GM19452 (cell line): ENCODE data around the gene MRPL20.
"Not testable (repeated sequence)": the region's sequence is repeated elsewhere in the genome, so short reads cannot be mapped to it uniquely, and the experiment has no call there.

Source experiments
- ATAC-seq: cut with Tn5 transposase; IDR thresholded peaks from one replicate; pipeline ENCODE4 v1.9.1; 2021; ENCODE audit not compliant: unreplicated experiment

The MRPL20 gene

DNA sequence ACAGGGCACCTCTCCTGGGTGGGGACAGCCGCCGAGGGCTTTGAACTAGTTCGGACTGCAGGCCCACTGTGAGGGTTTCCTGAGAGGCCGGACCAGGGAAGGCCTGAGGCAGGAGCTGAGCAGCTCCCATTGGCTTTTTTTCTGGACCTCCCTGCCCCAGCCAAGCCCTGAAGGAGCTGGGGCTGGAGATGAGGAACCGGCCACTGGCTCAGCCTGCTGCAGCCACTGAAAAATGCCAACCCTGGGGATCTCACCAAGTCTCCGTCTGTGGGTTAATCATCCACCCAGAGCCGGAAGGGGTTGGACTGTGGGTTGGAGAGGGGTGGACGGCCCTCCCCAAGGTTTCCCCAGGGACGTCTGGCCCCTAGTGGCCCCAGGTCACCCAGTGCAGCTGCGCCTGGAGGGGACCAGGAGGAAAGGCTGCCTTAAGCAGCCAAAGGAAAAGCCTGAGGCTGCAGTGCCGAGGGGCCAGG, 30.8 kb upstream of the MRPL20 start:
- no peak for ATAC-seq

GRCh38 chr1:1437033-1437903, 30.2 kb upstream of the MRPL20 start:
- no peak for ATAC-seq

- ATAC-seq = no peak
Observed at GRCh38 chr1:1436630-1437032, 29.5 kb upstream of the MRPL20 start.

DNA sequence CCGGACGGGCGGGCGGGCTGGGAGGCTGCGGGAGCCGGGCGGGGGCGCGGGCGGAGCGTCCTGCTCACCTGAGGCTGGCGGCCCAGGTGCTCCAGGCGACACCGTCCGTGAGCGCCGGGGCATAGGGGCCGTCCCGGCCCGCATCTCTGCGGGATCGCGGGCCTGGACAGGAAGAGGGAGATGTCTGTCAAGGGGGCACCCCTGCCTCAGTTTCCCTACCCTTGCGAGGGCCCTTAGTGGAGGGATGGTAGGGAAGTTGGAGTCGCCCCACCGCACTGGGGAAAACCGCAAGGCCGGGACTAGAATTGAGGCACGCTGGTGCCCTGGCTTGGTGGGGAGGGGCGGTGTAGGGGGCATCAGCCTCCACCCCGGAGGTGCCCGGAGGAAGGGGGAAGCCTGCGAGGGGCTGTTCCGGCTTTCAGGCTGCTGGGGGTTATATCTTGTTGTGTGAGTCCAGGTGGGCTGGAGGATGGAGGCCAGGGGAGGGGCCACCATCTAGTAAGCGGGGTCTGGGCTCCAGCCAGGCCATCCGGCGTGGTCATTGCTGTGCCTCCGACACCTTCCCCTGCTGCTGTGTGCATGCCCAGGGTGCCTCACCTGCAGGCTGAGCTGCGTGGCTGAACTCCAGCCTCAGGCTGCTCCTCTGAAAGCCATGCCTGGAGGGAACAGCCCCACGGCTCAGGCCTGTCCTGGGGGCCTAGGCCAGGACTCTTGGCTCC, 29.0 kb upstream of the MRPL20 start:
- ATAC-seq = no peak

DNA sequence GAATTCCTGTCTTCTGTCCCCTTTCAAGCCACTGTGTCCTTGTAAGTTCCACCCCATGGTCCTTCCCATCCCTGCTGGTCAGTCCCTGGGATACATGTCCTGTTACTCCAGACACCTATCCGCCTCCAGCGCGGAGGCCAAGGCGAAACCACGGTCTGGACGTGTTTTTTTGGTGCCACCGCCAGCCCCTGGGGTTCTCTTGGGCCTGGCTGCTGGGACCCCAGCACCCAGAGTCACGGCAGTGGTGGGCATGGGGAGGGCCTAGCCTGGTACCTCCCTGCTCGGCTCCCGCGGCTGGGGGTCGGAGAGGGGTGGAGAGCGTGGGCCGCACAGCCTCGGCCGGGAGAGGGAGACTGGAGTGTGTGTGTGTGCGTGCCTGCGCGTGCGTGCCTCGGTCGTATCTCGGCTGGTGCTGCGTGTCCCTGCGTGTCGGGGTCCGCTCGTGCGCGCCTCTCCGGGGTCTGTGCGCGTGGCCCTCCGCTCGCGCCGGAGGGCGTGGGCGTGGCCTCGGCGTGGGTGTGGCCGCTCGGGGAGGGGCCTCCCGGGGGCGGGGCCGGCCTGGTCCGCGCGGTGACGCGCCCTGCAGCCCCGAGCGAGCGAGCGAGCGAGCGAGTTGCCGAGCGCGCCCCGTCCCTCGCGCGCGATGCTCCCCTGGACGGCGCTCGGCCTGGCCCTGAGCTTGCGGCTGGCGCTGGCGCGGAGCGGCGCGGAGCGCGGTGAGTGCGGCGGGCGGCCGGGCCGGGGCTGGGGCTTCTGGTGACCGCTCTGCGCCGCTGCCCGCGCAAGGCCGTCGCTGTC, 28.2 kb upstream of the MRPL20 start, which contains the start of gene VWA1:
TSS of gene VWA1 (plus strand) at position 585 of the 798 bp plus-strand sequence. CDS start at position 644, 59 bp downstream.
- ATAC-seq = no peak

GRCh38 chr1:1434824-1435105, 27.7 kb upstream of the MRPL20 start:
- no peak for ATAC-seq

DNA sequence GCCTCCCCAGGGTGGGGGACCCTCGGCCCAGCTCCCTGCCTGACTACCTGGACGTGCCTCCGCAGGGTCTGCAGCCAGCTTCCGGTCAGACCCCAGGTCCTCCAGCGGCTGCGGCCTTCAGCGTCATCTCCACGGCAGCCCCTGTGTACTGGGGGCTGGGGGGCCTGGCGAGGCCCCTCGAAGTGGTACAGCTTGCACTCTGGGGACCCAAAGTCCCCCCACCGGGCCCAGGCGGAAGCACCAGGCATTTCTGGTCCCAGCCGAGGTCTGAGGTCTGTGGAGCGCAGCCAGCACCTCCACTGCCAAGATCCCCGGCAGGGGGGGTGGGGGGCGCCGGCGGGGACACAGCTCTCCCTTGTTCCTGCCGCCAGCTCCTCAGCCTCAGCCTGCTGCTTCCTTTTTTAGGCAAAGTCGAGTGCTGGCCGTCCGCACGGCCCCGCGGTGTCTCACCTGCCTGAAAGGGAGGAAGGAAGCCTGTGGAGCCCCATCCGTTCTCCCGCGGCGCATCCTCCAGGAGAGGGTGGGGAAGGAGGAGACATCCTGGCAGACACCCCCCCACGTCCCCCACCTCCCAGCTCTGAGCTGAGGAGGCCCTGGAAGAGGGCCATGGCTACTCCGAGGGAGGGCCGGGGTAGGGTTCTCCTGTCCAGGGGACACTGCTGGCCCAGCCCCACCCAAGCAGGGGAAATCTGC, 27.2 kb upstream of the MRPL20 start:
- no peak for ATAC-seq

DNA sequence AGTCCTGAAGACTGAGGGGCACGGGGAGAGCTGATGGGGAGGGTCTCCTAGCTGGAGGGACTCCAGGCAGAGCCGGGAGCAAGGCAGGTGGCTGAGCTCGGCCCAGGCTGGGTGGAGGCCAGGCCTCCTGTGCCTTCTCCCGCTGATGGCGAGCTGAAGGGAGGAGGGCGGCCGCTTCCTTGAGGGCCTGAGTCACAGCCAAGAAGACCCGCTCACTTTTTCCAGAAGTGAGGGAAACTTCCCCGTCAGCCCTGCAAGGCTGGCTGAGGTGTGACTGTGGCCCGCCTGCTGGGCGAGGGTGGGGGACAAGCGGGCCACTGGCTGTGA, 26.7 kb upstream of the MRPL20 start:
- ATAC-seq = no peak

- no peak for ATAC-seq
Observed at GRCh38 chr1:1432951-1433803, 26.1 kb upstream of the MRPL20 start.

GRCh38 chr1:1432274-1432950, 25.3 kb upstream of the MRPL20 start:
- no peak for ATAC-seq

DNA sequence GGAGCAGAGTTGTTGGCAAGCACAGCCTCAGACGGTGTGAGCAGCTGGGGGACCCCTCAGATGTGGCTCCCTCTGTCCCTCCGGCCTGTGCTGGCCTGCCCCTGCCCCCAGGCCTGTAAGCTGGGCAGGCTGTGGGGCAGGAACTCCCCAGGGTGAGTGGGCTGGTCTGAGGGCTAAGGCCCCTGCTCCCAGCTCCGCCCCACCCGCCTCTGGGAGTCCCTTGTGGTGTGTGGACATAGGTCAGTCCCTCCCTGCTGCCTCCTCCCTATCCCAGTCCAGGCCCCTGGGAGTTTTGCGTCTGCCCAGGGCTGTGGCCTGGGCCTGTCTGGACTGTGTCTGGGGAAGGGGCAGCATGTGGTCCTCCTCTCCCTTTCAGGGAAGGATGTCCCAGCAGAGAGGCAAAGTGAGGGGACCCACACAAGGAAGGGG, 24.8 kb upstream of the MRPL20 start:
- ATAC-seq = no peak

DNA sequence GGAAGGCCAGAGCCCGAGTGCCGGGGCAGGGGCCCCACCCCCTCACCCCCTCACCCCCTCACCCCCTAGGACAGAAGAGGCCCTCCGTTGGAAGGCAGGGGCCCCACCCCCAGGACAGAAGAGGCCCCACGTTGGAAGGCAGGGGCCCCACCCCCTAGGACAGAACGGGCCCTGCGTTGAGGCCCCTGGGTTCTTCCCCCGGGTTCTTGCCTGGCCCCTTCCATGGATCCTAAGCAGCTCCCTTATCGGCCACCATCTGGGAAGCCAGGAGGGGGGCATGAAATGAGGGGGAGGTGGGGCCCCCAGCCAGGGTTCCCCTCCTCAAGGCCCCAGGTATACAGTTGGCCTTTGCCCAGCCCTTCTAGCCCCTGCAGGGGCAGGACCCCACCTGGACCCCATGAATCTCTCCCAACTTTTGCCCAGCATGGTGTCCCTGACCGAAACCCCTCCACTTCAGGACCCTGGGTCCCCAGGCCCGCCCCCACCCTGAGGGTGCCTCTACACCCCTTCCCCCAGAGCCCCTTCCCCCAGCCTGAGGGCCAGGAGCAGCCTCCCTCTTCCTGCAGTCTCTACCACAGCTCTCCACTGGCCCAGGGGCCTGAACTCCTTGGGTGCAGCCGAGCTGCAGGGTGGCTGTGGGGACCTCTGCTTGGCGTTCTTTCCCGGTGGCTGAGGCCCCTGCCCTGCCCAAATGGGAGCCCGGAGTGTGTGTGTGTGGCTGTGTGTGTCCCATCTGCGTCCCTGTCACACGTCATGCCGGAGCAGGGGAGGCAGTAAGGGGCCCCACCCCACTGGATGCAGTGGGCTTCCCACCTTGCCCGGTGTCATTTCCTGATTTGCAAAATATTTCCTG, 24.1 kb upstream of the MRPL20 start:
- no peak for ATAC-seq

DNA sequence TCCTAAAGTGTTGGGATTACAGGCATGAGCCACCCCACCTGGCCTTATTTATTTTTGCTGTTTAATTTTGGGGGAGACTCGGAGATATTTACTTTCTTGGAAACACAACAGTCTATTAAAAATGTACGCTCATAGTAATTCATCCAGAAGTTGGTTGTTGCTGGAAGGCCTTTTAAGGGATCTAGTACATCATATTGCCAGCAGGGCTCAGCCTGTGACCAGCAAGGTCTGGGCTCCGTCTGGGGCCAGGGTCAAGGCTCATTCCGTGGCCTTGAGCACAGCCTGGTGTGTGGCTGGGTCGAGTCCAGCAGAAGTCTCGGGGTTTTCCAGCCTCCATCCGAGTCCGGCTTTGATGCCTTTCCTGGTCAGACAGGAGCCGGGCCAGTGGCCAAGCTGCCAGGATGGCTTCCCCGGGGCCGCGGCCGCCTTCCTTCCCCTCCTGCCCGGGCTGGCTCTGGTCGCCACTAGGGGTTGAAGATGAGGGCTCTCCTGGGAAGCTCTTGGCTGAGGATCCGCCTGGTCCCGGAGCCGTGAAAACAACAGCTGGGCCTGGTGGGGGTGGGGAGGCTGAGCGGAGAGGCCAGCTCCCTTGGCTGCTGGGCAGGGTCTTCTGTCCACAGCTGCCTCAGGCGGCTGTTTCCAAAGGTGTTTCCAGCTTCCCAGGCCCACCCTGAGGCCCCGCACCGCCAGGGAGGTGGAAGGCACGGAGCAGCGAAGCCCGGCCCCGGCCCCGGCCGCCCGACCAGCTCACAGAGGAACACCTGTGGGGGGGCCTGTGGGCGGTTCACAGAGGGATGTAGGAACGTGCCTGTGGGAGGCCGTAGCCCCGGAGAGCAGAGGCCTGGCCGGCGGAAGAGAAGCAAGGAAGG, 23.3 kb upstream of the MRPL20 start:
- no peak for ATAC-seq

DNA sequence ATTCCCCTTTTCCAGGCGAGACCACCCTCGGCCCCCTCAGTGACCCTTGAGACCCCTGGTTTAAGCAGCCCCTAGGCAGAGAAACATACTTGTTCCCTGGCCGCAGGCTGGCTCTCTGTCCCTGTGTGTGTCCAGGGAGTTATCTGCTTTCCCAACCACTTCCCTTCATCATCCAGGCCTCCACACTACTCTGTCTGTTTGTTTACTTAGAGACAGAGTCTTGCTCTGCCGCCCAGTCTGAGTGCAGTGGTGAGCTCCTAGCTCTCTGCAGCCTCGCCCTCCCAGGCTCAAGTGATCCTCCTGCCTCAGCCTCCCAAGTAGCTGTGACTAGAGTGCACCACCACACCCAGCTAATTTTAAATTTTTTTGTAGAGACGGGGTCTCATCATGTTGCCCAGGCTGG, 22.6 kb upstream of the MRPL20 start:
- ATAC-seq = no peak

DNA sequence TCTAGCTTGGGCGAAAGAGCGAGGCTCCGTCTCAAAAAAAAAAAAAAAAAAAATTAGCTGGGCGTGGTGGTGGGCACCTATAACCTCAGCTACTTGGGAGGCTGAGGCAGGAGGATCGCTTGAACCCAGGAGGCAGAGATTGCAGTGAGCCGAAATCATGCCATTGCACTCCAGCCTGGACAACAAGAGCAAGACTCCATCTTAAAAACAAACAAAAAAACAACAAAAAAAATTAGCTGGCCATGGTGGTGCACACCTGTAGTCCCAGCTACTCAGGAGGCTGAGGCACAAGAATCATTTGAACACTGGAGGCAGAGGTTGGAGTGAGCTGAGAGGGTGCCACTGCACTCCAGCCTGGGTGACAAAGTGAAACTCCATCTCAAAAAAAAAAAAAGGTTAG, 21.9 kb upstream of the MRPL20 start:
- ATAC-seq = not testable (repeated sequence)

DNA sequence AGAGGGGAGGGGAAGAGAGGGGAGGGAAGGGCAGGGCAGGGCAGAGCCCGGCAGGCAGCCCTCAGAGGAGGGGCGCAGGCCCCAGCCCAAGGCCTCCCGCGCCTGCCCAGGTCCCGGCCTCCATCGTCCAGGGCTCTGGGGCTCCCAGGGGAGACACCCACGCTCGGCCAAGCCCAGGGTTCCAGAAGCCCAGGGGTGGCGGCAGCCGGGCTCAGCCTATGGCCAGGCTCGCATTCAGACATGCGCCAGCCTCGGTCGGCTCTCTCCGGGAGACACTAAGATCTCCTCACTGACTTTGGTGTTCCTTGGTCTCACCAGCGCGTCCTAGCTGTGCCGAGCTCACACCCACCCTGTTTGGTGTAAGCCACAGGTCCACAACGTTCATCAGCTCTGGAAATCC, 21.1 kb upstream of the MRPL20 start:
- ATAC-seq = no peak

DNA sequence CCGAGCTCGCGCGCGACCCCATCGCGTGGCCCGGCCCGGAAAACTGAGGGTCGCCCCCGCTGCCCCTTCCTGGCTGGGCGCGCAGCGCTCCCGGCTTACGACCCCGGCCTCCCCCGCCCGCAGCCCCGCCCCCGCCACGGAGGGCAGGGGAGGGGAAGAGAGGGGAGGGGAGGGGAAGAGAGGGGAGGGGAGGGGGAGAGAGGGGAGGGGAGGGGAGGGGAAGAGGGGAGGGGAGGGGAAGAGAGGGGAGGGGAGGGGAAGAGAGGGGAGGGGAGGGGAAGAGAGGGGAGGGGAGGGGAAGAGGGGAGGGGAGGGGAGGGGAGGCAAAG, 20.7 kb upstream of the MRPL20 start:
- no peak for ATAC-seq
